HL-60 (cell line): ENCODE results near the gene TTC34.

Experiments
- DNase-seq, 2 experiments: peaks; one replicate each; pipeline ENCODE4 v3.0.0-alpha.2; 2010 to 2020; ENCODE audit warnings: low read depth in 1 of 2, low spot score in 1 of 2
- H3K27ac ChIP-seq: fragments of 250-450 bp; sonication (Bioruptor Pico); replicated peaks from 2 replicates; pipeline ENCODE4 v1.5.1; 2020; ENCODE audit warnings: mild to moderate bottlenecking, moderate library complexity
- H3K27me3 ChIP-seq: fragments of 250-450 bp; sonication (Bioruptor Pico); 2 replicates; pipeline ENCODE4 v1.5.1; 2021; ENCODE audit warnings: mild to moderate bottlenecking, moderate library complexity; ENCODE audit not compliant: insufficient read depth, poor library complexity, severe bottlenecking
- H3K4me3 ChIP-seq: replicated peaks from 2 replicates; pipeline ENCODE4 v1.5.1; 2011; ENCODE audit warnings: mild to moderate bottlenecking, control low read depth, low read length; ENCODE audit not compliant: insufficient read depth
- CTCF ChIP-seq: IDR thresholded peaks from one replicate; pipeline ENCODE4 v1.5.1; 2011; ENCODE audit warnings: low read length, control low read depth, inconsistent platforms; ENCODE audit not compliant: insufficient read depth
- GABPA ChIP-seq: IDR thresholded peaks from 2 replicates; pipeline ENCODE4 v1.6.1; 2012; ENCODE audit warnings: low read depth
- POLR2AphosphoS5 ChIP-seq: IDR thresholded peaks from 2 replicates; pipeline ENCODE4 v1.6.1; 2012; ENCODE audit warnings: low read depth
- REST ChIP-seq: IDR thresholded peaks from 2 replicates; pipeline ENCODE4 v1.6.1; 2012; ENCODE audit warnings: low read depth; ENCODE audit not compliant: insufficient replicate concordance
- SPI1 ChIP-seq: IDR thresholded peaks from 2 replicates; pipeline ENCODE4 v1.6.1; 2012; ENCODE audit warnings: low read depth, mild to moderate bottlenecking, borderline replicate concordance

The TTC34 gene

GRCh38 chr1:2808831-2809605 is 7.5 kb upstream of the TTC34 start:
- no peak for DNase-seq
- no peak for TF ChIP-seq GABPA
- no peak for TF ChIP-seq CTCF
- TF ChIP-seq POLR2AphosphoS5, result no peak
- TF ChIP-seq REST, result no peak
- H3K27me3 ChIP-seq, result no peaks in the 10 kb centered on the region
- no peak overlapping the region for H3K27ac ChIP-seq
- no peak overlapping the region for H3K4me3 ChIP-seq

DNA sequence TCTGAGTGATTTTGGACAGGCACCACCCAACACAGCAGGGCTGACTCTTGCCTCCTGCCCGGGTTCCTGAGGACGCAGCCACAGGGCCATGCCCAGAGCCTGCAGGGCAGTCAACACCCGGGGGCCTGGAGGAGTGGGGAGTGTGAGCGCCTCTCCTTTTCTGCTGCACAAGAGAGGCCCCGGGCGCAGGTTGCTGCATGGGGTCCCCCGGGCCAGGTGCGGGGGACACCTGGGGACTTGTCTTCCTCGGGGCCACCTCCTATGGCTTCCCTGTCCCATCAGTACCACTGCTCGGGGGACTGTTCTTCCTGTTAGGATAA is 6.9 kb upstream of the TTC34 start:
- no peak for TF ChIP-seq POLR2AphosphoS5
- no peak overlapping the region for H3K4me3 ChIP-seq
- H3K27ac ChIP-seq, result no peak overlapping the region
- H3K27me3 ChIP-seq, result no peaks in the 10 kb centered on the region
- no peak for DNase-seq

GRCh38 chr1:2807678-2808385 is 6.3 kb upstream of the TTC34 start:
- TF ChIP-seq SPI1 (no peak), POLR2AphosphoS5 (no peak), REST (no peak), CTCF (no peak), GABPA (no peak)
- no peak overlapping the region for H3K4me3 ChIP-seq
- no peaks in the 10 kb centered on the region for H3K27me3 ChIP-seq
- DNase-seq, result no peak
- H3K27ac ChIP-seq, result no peak overlapping the region

- TF ChIP-seq SPI1, result no peak
- no peak for TF ChIP-seq POLR2AphosphoS5
- TF ChIP-seq REST, result no peak
- no peak for TF ChIP-seq CTCF
- no peak for TF ChIP-seq GABPA
- no peak for DNase-seq
- no peak overlapping the region for H3K4me3 ChIP-seq
- no peak overlapping the region for H3K27ac ChIP-seq
- no peaks in the 10 kb centered on the region for H3K27me3 ChIP-seq
Measured at GRCh38 chr1:2807036-2807435, 5.5 kb upstream of the TTC34 start.
